K562 treated with DMSO at 1 percent for 12 hours (cell line): ENCODE data around the gene FEM1C. TPM values are rescaled to one million over a fixed set of nuclear protein-coding genes. Genes with fewer than 3 reads are reported as not detected.

Source experiments
- total RNA-seq: library from RNA; unstranded; fragments of 300-600 nt; gene quantifications from 2 replicates; pipeline ENCODE4 v1.2.3, GENCODE V29; 2022; ENCODE audit not compliant: insufficient read depth

The FEM1C gene, protein sequence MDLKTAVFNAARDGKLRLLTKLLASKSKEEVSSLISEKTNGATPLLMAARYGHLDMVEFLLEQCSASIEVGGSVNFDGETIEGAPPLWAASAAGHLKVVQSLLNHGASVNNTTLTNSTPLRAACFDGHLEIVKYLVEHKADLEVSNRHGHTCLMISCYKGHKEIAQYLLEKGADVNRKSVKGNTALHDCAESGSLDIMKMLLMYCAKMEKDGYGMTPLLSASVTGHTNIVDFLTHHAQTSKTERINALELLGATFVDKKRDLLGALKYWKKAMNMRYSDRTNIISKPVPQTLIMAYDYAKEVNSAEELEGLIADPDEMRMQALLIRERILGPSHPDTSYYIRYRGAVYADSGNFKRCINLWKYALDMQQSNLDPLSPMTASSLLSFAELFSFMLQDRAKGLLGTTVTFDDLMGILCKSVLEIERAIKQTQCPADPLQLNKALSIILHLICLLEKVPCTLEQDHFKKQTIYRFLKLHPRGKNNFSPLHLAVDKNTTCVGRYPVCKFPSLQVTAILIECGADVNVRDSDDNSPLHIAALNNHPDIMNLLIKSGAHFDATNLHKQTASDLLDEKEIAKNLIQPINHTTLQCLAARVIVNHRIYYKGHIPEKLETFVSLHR
- 1.1 and 4.2 TPM in 2 replicates for total RNA-seq

DNA sequence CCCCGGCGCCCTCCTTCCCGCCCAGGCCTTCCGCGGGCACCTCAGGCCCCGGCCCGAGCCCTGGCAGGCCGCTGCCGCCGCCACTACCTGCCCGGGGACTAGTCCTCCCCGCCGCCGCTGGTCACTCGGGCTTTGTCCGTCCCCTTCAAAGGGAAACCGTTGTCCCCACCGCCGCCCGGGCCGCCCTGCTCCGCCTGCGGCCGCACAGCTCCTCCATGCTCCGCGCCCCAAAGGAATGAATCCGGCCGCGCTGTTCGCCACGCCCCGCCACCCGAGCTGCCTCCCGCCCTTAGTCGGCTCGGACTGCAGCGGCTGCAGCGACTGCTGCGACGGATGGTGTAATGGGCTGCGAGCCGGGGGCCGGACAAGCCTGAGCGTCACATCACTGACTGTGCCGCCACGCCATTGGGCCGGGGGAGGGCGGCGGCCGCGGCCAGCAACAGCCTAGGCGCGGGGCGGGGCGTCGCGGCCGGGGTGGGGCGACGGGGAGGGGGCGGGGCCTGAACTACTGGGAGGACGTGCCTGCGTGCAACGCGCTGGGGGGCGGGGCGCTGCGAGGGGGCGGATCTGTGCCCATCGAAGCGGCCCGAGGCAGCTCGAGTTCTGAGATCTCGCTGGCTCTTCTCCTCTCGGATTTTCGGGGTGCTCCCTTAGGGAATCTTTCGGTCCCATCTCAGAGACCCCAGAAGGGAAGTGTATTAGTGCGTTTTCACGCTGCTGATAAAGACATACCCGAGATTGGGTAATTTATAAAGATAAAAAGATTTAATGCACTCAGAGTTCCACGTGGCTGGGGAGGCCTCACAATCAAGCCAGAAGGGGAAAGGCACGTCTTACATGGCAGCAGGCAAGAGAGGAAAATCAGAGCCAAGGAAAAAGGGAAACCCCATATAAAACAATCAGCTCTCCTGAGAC, at the start of gene FEM1C:
Gene FEM1C (minus strand): TSS at position 340 of the 915 bp plus-strand sequence. CDS start 1,282 bp downstream, outside the sequence.

Other genes starting within 250 kb of the FEM1C start
- 5.0 and 5.6 TPM in 2 replicates for gene CCDC112, start 248.1 kb downstream of the FEM1C start, total RNA-seq
- gene TICAM2, start 57.7 kb upstream of the FEM1C start, total RNA-seq: 1.9 and 2.2 TPM in 2 replicates
- gene TMED7, start 81.3 kb upstream of the FEM1C start, total RNA-seq: 10.9 and 30.2 TPM in 2 replicates